H1 (cell line): ENCODE results near the gene ANKRD13B. TPM values are rescaled to one million over a fixed set of nuclear protein-coding genes. Genes with fewer than 3 reads are reported as not detected.
A peak's percentile ranks its signal among the peaks of the same experiment; 100 is the strongest.

Experiments
- CTCF ChIA-PET: fragments of 300-600 bp; sonication (Branson Sonifier 250); formaldehyde crosslinking; loops from one replicate; lab custom pipeline; 2021; ENCODE audit not compliant: partially characterized antibody; lab: Charles Lee
- POLR2A ChIA-PET: fragments of 300-600 bp; sonication (Branson Sonifier 250); formaldehyde crosslinking; loops from one replicate; lab custom pipeline; 2021; ENCODE audit warnings: inconsistent platforms; ENCODE audit not compliant: partially characterized antibody; lab: Charles Lee
- DNase-seq, 2 experiments: peaks; one replicate each; pipeline versions ENCODE4 v3.0.0 to v3.0.0-alpha.2; 2010 to 2022; ENCODE audit warnings: low spot score in 2 of 2, low read depth in 1 of 2, mixed read lengths in 1 of 2
- FAIRE-seq: peaks from 2 replicates; lab custom pipeline; 2011; peaks lifted over from hg19 to GRCh38; lab: Jason Lieb, UNC
- H2AFZ ChIP-seq: 2 replicates; pipeline ENCODE4 v1.8.1; 2012; ENCODE audit warnings: low read length, inconsistent platforms
- H2AK5ac ChIP-seq: 2 replicates; pipeline ENCODE4 v1.6.1; 2013; ENCODE audit warnings: low read depth, low read length
- H2BK120ac ChIP-seq: replicated peaks from 2 replicates; pipeline ENCODE3; 2013; ENCODE audit warnings: low read depth, low read length, inconsistent platforms
- H2BK12ac ChIP-seq: 2 replicates; pipeline ENCODE4 v1.6.1; 2013; ENCODE audit warnings: low read depth, low read length
- H2BK15ac ChIP-seq: 2 replicates; pipeline ENCODE4 v1.6.1; 2013; ENCODE audit warnings: low read length
- H2BK20ac ChIP-seq: 2 replicates; pipeline ENCODE4 v1.6.1; 2013; ENCODE audit warnings: low read length
- H2BK5ac ChIP-seq: 2 replicates; pipeline ENCODE4 v1.6.1; 2013; ENCODE audit warnings: low read depth, low read length
- H3K14ac ChIP-seq: 2 replicates; pipeline ENCODE4 v1.6.1; 2013; ENCODE audit warnings: inconsistent platforms; ENCODE audit not compliant: insufficient read length
- H3K18ac ChIP-seq: 2 replicates; pipeline ENCODE4 v1.6.1; 2013; ENCODE audit warnings: low read length; ENCODE audit errors: extremely low read depth
- H3K23ac ChIP-seq: 2 replicates; pipeline ENCODE4 v1.6.1; 2013; ENCODE audit warnings: inconsistent platforms; ENCODE audit not compliant: insufficient read length
- H3K23me2 ChIP-seq: 2 replicates; pipeline ENCODE4 v1.6.1; 2013; ENCODE audit warnings: low read depth, low read length
- H3K27ac ChIP-seq: 2 replicates; pipeline ENCODE4 v1.6.1; 2011; ENCODE audit warnings: low read depth, low read length, inconsistent platforms
- H3K27me3 ChIP-seq, 4 experiments: replicated peaks in 1 of 4; 1 replicate in 1 of 4; 2 replicates in 3 of 4; pipeline versions ENCODE4 v1.6.1 to v1.8.1; 2011 to 2013; ENCODE audit warnings: low read length in 3 of 4, mild to moderate bottlenecking in 3 of 4, inconsistent platforms in 2 of 4, mixed read lengths in 2 of 4, moderate library complexity in 1 of 4; ENCODE audit not compliant: control insufficient read depth in 3 of 4, insufficient read depth in 3 of 4; ENCODE audit errors: extremely low read depth in 1 of 4
- H3K36me3 ChIP-seq, 4 experiments: 2 replicates each; pipeline versions ENCODE4 v1.6.1 to v1.8.1; 2011 to 2013; ENCODE audit warnings: mild to moderate bottlenecking in 4 of 4, low read length in 3 of 4, moderate library complexity in 2 of 4, control low read depth in 1 of 4, inconsistent platforms in 1 of 4; ENCODE audit not compliant: insufficient read depth in 4 of 4, control insufficient read depth in 2 of 4
- H3K4ac ChIP-seq: replicated peaks from 2 replicates; pipeline ENCODE3; 2013; ENCODE audit warnings: low read length, low read depth, mixed read lengths, inconsistent platforms; ENCODE audit not compliant: insufficient read length
- H3K4me1 ChIP-seq, 4 experiments: replicated peaks in 1 of 4; 1 replicate in 1 of 4; 2 replicates in 3 of 4; pipeline versions ENCODE4 v1.6.1 to v1.8.1; 2011 to 2013; ENCODE audit warnings: low read length in 3 of 4, inconsistent platforms in 2 of 4, mixed read lengths in 1 of 4; ENCODE audit not compliant: insufficient read depth in 4 of 4, control insufficient read depth in 3 of 4
- H3K4me2 ChIP-seq, 2 experiments: 2 replicates each; pipeline versions ENCODE4 v1.6.1 to v1.8.1; 2011 to 2013; ENCODE audit warnings: low read depth in 2 of 2, low read length in 2 of 2, control low read depth in 1 of 2, inconsistent platforms in 1 of 2, mild to moderate bottlenecking in 1 of 2; ENCODE audit not compliant: insufficient read depth in 1 of 2
- H3K4me3 ChIP-seq, 4 experiments: fragments of 200-600, 300-600 bp in 1 of 4; sonication (generic), shearing (Covaris generic), sonication (Bioruptor Twin) in 1 of 4; 2 replicates each; pipeline versions ENCODE4 v1.5.1 to v1.8.1; 2011 to 2016; ENCODE audit warnings: low read length in 4 of 4, low read depth in 3 of 4, control low read depth in 2 of 4, inconsistent platforms in 2 of 4, mild to moderate bottlenecking in 2 of 4, mixed read lengths in 1 of 4, moderate library complexity in 1 of 4; ENCODE audit not compliant: insufficient read depth in 2 of 4; ENCODE audit errors: extremely low read depth in 1 of 4
- H3K56ac ChIP-seq: replicated peaks from 2 replicates; pipeline ENCODE3; 2013; ENCODE audit warnings: low read depth, mild to moderate bottlenecking, mixed read lengths, low read length, inconsistent platforms; ENCODE audit not compliant: insufficient read length
- H3K79me1 ChIP-seq: 2 replicates; pipeline ENCODE4 v1.6.1; 2013; ENCODE audit warnings: low read depth, low read length, control low read depth
- H3K79me2 ChIP-seq, 2 experiments: 2 replicates each; pipeline versions ENCODE4 v1.6.1 to v1.8.1; 2012 to 2013; ENCODE audit warnings: low read length in 2 of 2, mild to moderate bottlenecking in 2 of 2, inconsistent platforms in 1 of 2; ENCODE audit not compliant: insufficient read depth in 2 of 2, control insufficient read depth in 1 of 2
- H3K9ac ChIP-seq, 4 experiments: replicated peaks in 1 of 4; 1 replicate in 1 of 4; 2 replicates in 3 of 4; pipeline versions ENCODE4 v1.6.1 to v1.8.1; 2011 to 2013; ENCODE audit warnings: low read depth in 3 of 4, low read length in 3 of 4, control low read depth in 2 of 4, mild to moderate bottlenecking in 2 of 4, moderate library complexity in 2 of 4, inconsistent platforms in 1 of 4; ENCODE audit errors: extremely low read depth in 1 of 4
- H3K9me3 ChIP-seq, 2 experiments: 2 replicates each; pipeline versions ENCODE4 v1.6.1 to v1.8.1; 2012 to 2013; ENCODE audit warnings: mild to moderate bottlenecking in 2 of 2, moderate library complexity in 2 of 2, control low read depth in 1 of 2, inconsistent platforms in 1 of 2, low read depth in 1 of 2, low read length in 1 of 2, mixed read lengths in 1 of 2; ENCODE audit not compliant: insufficient read depth in 2 of 2
- H4K20me1 ChIP-seq, 2 experiments: replicated peaks in 1 of 2; 2 replicates each; pipeline versions ENCODE3 to v1.8.1; 2011 to 2013; ENCODE audit warnings: inconsistent platforms in 2 of 2, low read length in 2 of 2, mild to moderate bottlenecking in 1 of 2; ENCODE audit not compliant: insufficient read depth in 2 of 2, control insufficient read depth in 1 of 2
- H4K5ac ChIP-seq: 2 replicates; pipeline ENCODE4 v1.6.1; 2013; ENCODE audit warnings: low read length, low read depth, mixed read lengths, inconsistent platforms; ENCODE audit not compliant: insufficient read length
- H4K8ac ChIP-seq: 2 replicates; pipeline ENCODE4 v1.8.0; 2013; ENCODE audit warnings: mild to moderate bottlenecking, moderate library complexity, low read length, inconsistent platforms; ENCODE audit not compliant: insufficient read depth; ENCODE audit errors: extremely low read depth
- H4K91ac ChIP-seq: replicated peaks from 2 replicates; pipeline ENCODE3; 2013; ENCODE audit warnings: low read length, mixed read lengths, inconsistent platforms; ENCODE audit not compliant: insufficient read length
- WGBS, 2 experiments: shearing (Covaris generic) in 1 of 2; methylation state at CpG; one replicate each; pipeline versions ENCODE4 v1.1.6 to v1.1.7; 2013 to 2015; ENCODE audit warnings: low lambda C conversion rate in 2 of 2, mixed read lengths in 2 of 2, inconsistent platforms in 1 of 2, low coverage in 1 of 2, missing lambda C conversion rate in 1 of 2; ENCODE audit not compliant: insufficient replicate concordance in 2 of 2, insufficient coverage in 1 of 2, insufficient read length in 1 of 2; ENCODE audit errors: extremely low coverage in 1 of 2, missing lambda C conversion rate in 1 of 2; 5-methylcytosine and 5-hydroxymethylcytosine counted together
- polyA plus RNA-seq, 7 experiments: library from polyadenylated mRNA; depleted of rRNA in 3 of 7; stranded (reverse) in 5 of 7; unstranded in 2 of 7; fragments of >200 nt in 5 of 7; fragments of 200-250 nt in 2 of 7; gene quantifications; 1 replicate in 5 of 7; 2 replicates in 1 of 7; 4 replicates in 1 of 7; pipeline versions ENCODE4 v1.2.1 to v1.2.3, GENCODE V29; 2011 to 2013; ENCODE audit warnings: missing spikeins in 2 of 7, mixed read lengths in 2 of 7
- total RNA-seq: library from RNA; stranded (reverse); fragmentation: NEBNext Ultra II Directional; extraction: Animal tissue kit (Norgen Biotek cat#: 25700); gene quantifications from 2 replicates; pipeline ENCODE4 v1.2.1, GENCODE V29; 2021

The ANKRD13B gene
- total and polyA plus RNA-seq, 2 of the 8 experiments (the other 6 are each of a cell fraction or from before 2014, with no cell fraction given), result 16.4 to 48.5 TPM

DNA sequence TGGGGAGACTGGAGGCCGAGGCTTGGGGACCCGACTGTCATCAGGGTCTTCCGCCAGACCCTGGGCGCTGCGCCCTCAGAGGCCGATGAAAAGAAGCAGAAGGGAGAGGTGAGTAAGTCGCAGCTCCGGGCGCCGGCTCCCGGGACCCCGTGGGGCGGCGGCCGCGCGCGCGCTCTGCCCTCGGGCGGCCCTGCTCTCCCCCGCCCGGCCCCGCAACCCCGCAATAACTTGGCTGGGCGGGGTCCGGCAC lies 25.7 kb upstream of the ANKRD13B start:
- Histone ChIP-seq H4K91ac (no peak overlapping the region), H3K79me2 (no peaks in the 10 kb centered on the region), H3K36me3 (no peaks in the 10 kb centered on the region), H3K4me2 (peak overlapping the region; percentile 84 to 93), H2BK15ac (no peak overlapping the region), H4K8ac (peak overlapping the region; percentile 52; the same call in 1 of the 2 replicates), H3K18ac (no peak overlapping the region), H3K14ac (no peak overlapping the region), H3K27me3 (peaks cover 11 to 45% (median 33%) of the 10 kb centered on the region in 4 experiments), H3K23me2 (peaks cover 27% of the 10 kb centered on the region), H4K5ac (no peak overlapping the region), H3K4ac (no peak overlapping the region), H3K9ac (no peak overlapping the region), H2BK12ac (no peak overlapping the region), H2BK5ac (no peak overlapping the region), H2AFZ (no peak overlapping the region), H2BK20ac (no peak overlapping the region), H3K4me3 (peak overlapping the region; percentile 55 to 76 (median 71)), H3K4me1 (peaks cover 6 to 15% (median 11%) of the 10 kb centered on the region in 4 experiments; a peak in 6 of 7 replicates), H4K20me1 (peaks cover 1 to 2% of the 10 kb centered on the region in 2 experiments), H2AK5ac (no peak overlapping the region), H3K56ac (no peak overlapping the region), H3K79me1 (no peaks in the 10 kb centered on the region), H3K27ac (no peak overlapping the region), H3K23ac (no peak overlapping the region), H3K9me3 (no peaks in the 10 kb centered on the region), H2BK120ac (no peak overlapping the region)
- CTCF ChIA-PET, result interaction anchor here (0.9 to 10.3 kb wide), 3 partner anchors 16 to 145 kb away, joined by 3 to 99 read pairs (median 85); partner anchors contain the start of gene CORO6
- POLR2A ChIA-PET, result interaction anchor here (1.0 to 2.0 kb wide), 4 partner anchors 8 to 46 kb away, joined by 3 to 7 read pairs (median 4); no protein-coding TSS in a partner anchor
- DNase-seq, result no peak
- no peak for FAIRE-seq
- 3% methylated on average over 10 of the region's 27 CpGs; no CpG with 5 or more reads in 1 of the 2 experiments for WGBS, 2 experiments
